Measurements from ENCODE around the gene NUDT3.
"Not testable (repeated sequence)": the region's sequence is repeated elsewhere in the genome, so short reads cannot be mapped to it uniquely, and the experiment has no call there.

The NUDT3 gene

GRCh38 chr6:34365781-34366638, 26.5 kb downstream of the NUDT3 start:
- DNase-seq, result not testable (repeated sequence)

GRCh38 chr6:34363681-34364075, 28.8 kb downstream of the NUDT3 start:
- not testable (repeated sequence) for DNase-seq

GRCh38 chr6:34362909-34363680, 29.4 kb downstream of the NUDT3 start:
- no peak for DNase-seq

DNA sequence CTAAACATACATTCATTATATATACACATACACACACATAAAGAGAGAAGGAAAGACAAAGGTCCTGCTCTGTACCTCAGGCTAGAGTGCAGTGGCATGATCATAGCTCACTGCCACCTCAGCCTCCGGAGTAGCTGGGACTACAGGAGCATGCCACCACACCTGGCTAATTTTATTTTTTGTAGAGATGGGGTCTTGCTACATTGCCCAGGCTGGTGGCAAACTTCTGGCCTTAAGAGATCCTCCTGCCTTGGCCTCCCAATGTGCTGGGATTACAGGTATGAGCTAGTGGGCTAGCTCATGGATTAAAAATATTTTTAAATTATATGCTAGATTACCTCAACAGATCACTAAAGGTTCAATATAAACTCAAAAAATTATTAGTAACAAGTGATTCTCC, 30.3 kb downstream of the NUDT3 start:
- DNase-seq, result no peak

DNA sequence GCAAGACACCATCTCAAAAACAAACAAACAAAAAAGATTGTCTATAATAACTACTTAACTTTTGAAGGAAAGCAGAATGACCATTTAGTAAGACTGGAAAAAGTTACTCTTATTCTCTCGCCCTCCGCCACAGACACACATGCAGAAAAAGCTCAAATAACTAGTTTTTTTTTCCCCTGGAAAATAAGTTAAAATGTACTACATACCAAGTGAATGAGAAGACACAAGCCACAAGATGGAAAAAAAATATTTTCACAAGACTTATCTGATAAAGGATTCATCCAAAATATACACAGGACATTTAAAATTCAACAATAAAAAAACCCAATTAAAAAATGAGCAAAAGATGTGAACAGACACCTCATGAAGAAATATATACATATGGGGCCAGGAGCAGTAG, 31.9 kb downstream of the NUDT3 start:
- no peak for DNase-seq

- DNase-seq, result no peak
Observed at GRCh38 chr6:34359418-34360158, 32.9 kb downstream of the NUDT3 start.

DNA sequence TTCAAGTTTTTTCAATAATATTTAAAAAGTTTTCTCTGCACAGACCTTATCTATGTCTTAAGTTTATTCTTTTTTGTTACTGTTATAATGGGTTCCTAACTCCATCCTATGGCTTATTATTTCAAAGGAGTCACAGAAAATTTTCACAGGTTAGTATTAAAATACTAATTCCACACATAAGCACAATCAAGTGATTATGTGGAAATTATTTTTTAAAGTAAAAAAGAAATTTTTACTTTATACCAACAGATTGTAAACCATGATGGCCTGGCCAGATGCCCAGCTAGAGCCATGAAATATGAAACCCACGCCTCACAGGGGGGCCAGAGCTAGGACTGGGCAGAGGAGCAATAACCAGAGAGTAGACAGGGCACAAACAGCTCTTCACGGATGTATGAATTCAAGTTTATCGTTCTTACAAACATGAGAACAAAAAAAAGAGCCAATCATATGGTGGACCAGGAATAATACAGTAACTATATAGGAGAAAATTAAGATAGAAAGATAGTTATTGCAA, 34.0 kb downstream of the NUDT3 start:
- no peak for DNase-seq

- no peak for DNase-seq
Observed at GRCh38 chr6:34357937-34358336, 34.5 kb downstream of the NUDT3 start.

DNA sequence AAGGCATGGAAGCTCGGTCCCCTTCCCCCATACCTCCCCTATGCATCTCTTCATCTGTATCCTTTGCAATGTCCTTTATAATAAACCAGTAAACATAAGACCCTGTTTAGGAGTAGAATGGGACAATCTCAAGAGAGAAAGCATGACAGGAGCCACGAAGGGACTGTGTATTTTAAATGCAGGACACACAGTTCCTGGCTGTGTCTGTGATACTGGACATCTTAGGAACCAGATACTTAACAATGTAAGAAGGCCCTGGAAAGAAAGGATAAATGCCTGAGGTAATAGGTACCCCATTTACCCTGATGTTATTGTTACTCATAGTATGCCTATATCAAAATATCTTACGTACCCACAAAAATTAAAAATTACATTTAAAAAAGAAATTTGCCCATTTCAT, 36.6 kb downstream of the NUDT3 start:
- DNase-seq, result no peak

- DNase-seq, result not testable (repeated sequence)
Observed at GRCh38 chr6:34354230-34354629, 38.2 kb downstream of the NUDT3 start.

- DNase-seq, result not testable (repeated sequence)
Observed at GRCh38 chr6:34353530-34353929, 38.9 kb downstream of the NUDT3 start.

- no peak for DNase-seq
Observed at GRCh38 chr6:34352305-34352937, 40.0 kb downstream of the NUDT3 start.

DNA sequence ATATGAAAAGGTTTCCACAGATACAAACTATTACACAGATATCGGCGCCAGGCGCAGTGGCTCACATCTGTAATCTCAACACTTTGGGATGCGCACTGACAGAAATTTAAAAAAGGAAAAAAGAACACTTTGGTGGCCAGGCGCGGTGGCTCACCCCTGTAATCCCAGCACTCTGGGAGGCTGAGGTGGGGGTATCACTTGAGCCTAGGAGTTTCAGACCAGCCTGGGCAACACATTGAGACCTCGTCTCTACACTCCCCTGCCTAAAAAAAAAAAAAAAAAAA, 41.6 kb downstream of the NUDT3 start:
- DNase-seq, result no peak

GRCh38 chr6:34350137-34350933, 42.1 kb downstream of the NUDT3 start:
- DNase-seq, result no peak

- DNase-seq, result no peak
Observed at GRCh38 chr6:34349211-34349610, 43.3 kb downstream of the NUDT3 start.

DNA sequence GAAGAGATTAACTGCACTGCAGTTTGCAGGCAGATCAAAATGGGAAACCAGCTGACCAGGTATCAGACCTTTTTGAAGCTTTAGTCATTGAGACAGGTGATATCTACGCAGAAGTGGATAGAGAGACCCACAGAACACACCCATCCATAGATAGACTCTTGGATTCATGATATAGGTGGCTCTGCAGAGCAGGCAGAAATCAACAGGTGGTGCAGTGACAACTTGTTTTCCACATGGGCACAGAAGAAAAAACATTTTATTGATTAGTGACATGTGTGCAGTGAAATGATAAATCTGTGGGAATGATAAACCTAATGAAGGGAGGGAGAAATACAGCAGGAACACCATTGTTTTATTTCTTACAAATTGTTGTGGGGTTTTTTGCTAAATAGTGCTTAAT, 45.2 kb downstream of the NUDT3 start:
- DNase-seq, result no peak

DNA sequence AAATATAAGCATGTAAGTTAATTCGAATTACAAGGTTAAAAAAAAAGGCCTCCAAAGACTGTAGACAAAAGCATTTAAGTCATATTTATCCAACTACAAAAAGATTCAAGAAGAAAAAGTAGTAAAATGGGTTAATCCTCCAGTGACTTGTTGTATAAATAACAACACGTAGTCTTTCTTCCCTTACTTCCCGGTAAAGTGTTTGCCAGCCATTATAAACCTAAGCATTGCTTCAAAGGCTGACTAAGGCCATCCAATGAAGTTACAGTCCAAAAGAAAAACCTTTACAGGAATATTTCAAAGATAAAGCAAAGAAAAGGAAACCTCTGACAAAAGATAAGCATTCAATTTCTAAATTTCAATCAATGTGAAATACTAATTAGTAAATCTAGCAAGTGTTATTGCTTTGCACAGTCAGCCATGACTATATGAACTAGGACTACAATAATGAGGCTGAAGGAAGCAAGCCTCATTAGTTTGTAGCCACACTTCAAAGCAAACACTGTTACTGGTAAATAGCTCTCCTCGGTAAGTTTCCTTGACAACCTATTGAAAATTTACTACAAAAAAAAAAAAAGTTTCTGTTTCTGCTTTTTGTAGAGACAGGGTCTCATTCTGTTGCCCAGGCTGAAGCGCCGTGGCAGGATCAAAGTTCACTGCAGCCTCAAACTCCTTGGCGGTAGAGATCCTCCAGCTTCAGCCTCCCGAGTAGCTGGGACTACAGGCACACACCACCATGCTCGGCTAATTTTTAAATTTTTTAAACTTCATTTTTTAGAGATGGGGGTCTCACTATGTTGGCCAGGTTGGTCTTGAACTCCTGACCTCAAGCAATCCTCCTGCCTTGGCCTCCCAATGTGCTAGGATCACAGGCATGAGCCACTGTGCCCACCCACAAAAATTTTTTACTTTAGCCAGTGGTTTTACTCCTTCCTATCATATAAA, 46.0 kb downstream of the NUDT3 start:
- DNase-seq, result no peak

- DNase-seq, result no peak
Observed at GRCh38 chr6:34343806-34344205, 48.7 kb downstream of the NUDT3 start.

- DNase-seq, result no peak
Observed at GRCh38 chr6:34342247-34342646, 50.2 kb downstream of the NUDT3 start.

GRCh38 chr6:34341481-34341971, 50.9 kb downstream of the NUDT3 start:
- DNase-seq, result no peak

All from NCI-H1930 (cell line).